ENCODE results near the gene OR6X1.

The OR6X1 gene

GRCh38 chr11:123736769-123737168, 17.5 kb downstream of the OR6X1 start:
- Histone ChIP-seq H3K9me2 (replicated peaks; ENCODE audit: low read depth, low read length) (no peaks in the 10 kb centered on the region), H3K9ac (ENCODE audit: low read depth, low read length, poor library complexity, severe bottlenecking) (no peak overlapping the region), H3K36me3 (ENCODE audit: insufficient read depth, low read length) (peaks cover 6% of the 10 kb centered on the region; the same call in 1 of the 2 replicates), H4K20me1 (ENCODE audit: insufficient read depth, low read length, poor library complexity, severe bottlenecking) (peaks cover 10% of the 10 kb centered on the region), H2AFZ (ENCODE audit: low read length) (no peak overlapping the region), H3F3A (ENCODE audit: low read depth) (no peaks in the 10 kb centered on the region), H3K79me2 (ENCODE audit: insufficient read depth, low read length) (peaks cover 64% of the 10 kb centered on the region), H3K4me1 (ENCODE audit: insufficient read depth, low read length, poor library complexity, severe bottlenecking) (peaks cover 24% of the 10 kb centered on the region), H3K4me3 (ENCODE audit: low read length, poor library complexity, severe bottlenecking) (no peak overlapping the region), H3K4me2 (ENCODE audit: low read depth, low read length, poor library complexity, severe bottlenecking) (no peak overlapping the region), H3K27me3 (ENCODE audit: insufficient read depth, low read length, poor library complexity, severe bottlenecking) (no peaks in the 10 kb centered on the region), H3K9me3 (ENCODE audit: insufficient read depth, low read depth, low read length) (no peaks in the 10 kb centered on the region)
- TF ChIP-seq CTCF (conservative IDR thresholded peaks at IDR 0.05; ENCODE audit: low read length), result no peak
- no peak for TF ChIP-seq EZH2phosphoT487 (IDR thresholded peaks at IDR 0.05; ENCODE audit: borderline replicate concordance)

GRCh38 chr11:123729602-123730001, 24.7 kb downstream of the OR6X1 start:
- TF ChIP-seq CTCF (conservative IDR thresholded peaks at IDR 0.05; ENCODE audit: low read length), result no peak
- no peak for TF ChIP-seq EZH2phosphoT487 (IDR thresholded peaks at IDR 0.05; ENCODE audit: borderline replicate concordance)
- peaks cover 3% of the 10 kb centered on the region; the same call in 1 of the 2 replicates for H3K79me2 ChIP-seq (ENCODE audit: insufficient read depth, low read length)
- no peaks in the 10 kb centered on the region for H4K20me1 ChIP-seq (ENCODE audit: insufficient read depth, low read length, poor library complexity, severe bottlenecking)
- no peaks in the 10 kb centered on the region for H3K27me3 ChIP-seq (ENCODE audit: insufficient read depth, low read length, poor library complexity, severe bottlenecking)
- peaks cover 54% of the 10 kb centered on the region; the same call in 1 of the 2 replicates for H3K36me3 ChIP-seq (ENCODE audit: insufficient read depth, low read length)
- H3K9ac ChIP-seq (ENCODE audit: low read depth, low read length, poor library complexity, severe bottlenecking), result no peak overlapping the region
- H2AFZ ChIP-seq (ENCODE audit: low read length), result no peak overlapping the region
- no peaks in the 10 kb centered on the region for H3F3A ChIP-seq (ENCODE audit: low read depth)
- no peak overlapping the region for H3K4me3 ChIP-seq (ENCODE audit: low read length, poor library complexity, severe bottlenecking)
- H3K9me3 ChIP-seq (ENCODE audit: insufficient read depth, low read depth, low read length), result no peaks in the 10 kb centered on the region
- no peaks in the 10 kb centered on the region for H3K9me2 ChIP-seq (replicated peaks; ENCODE audit: low read depth, low read length)
- H3K4me2 ChIP-seq (ENCODE audit: low read depth, low read length, poor library complexity, severe bottlenecking), result no peak overlapping the region
- no peaks in the 10 kb centered on the region for H3K4me1 ChIP-seq (ENCODE audit: insufficient read depth, low read length, poor library complexity, severe bottlenecking)

- Histone ChIP-seq H2AFZ (ENCODE audit: low read length) (no peak overlapping the region), H4K20me1 (ENCODE audit: insufficient read depth, low read length, poor library complexity, severe bottlenecking) (no peaks in the 10 kb centered on the region), H3K9me3 (ENCODE audit: insufficient read depth, low read depth, low read length) (no peaks in the 10 kb centered on the region), H3K79me2 (ENCODE audit: insufficient read depth, low read length) (no peaks in the 10 kb centered on the region), H3F3A (ENCODE audit: low read depth) (no peaks in the 10 kb centered on the region), H3K36me3 (ENCODE audit: insufficient read depth, low read length) (peaks cover 58% of the 10 kb centered on the region; the same call in 1 of the 2 replicates), H3K4me3 (ENCODE audit: low read length, poor library complexity, severe bottlenecking) (no peak overlapping the region), H3K9ac (ENCODE audit: low read depth, low read length, poor library complexity, severe bottlenecking) (no peak overlapping the region), H3K4me1 (ENCODE audit: insufficient read depth, low read length, poor library complexity, severe bottlenecking) (no peaks in the 10 kb centered on the region), H3K27me3 (ENCODE audit: insufficient read depth, low read length, poor library complexity, severe bottlenecking) (no peaks in the 10 kb centered on the region), H3K9me2 (replicated peaks; ENCODE audit: low read depth, low read length) (no peaks in the 10 kb centered on the region), H3K4me2 (ENCODE audit: low read depth, low read length, poor library complexity, severe bottlenecking) (no peak overlapping the region)
- no peak for TF ChIP-seq CTCF (conservative IDR thresholded peaks at IDR 0.05; ENCODE audit: low read length)
- TF ChIP-seq EZH2phosphoT487 (IDR thresholded peaks at IDR 0.05; ENCODE audit: borderline replicate concordance), result no peak
These were observed 28.2 kb downstream of the OR6X1 start for GRCh38 chr11:123725995-123726655.
